ENCODE data around the gene SENP8.
A peak's percentile ranks its signal among the peaks of the same experiment; 100 is the strongest.

Gene SENP8

GRCh38 chr15:72113347-72114031 lies 4.7 kb upstream of the SENP8 start:
- DNase-seq = no peak

- peak in 1 of 2 experiments; percentile 63 for DNase-seq
Measured at GRCh38 chr15:72116731-72117485, 1.3 kb upstream of the SENP8 start.

DNA sequence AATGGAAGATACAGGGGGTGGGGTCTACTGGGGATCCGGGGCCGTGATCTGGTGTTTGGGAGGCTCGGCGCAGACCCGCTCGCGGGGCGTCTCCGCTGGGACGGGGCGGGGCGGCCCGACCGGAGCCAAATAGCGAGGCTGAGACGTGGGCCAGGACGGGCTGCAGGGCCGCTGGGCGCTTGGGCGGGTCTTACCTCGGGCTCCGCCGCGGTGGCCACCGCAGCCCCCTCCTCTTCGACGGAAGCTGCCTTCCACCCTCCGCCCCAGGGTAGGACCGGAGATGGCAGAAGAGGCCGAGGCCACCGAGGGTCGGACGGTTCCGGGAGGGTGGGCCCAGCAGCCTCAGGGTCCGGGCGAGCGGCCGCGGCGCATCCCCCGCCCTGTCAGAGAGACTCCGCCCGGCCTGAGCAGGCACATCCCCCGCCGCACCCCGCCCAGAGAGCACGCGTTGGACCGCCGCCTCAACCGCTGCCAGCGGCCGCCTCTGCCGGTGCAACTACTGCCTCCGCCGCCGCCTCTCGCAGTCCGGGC lies 652 bp upstream of the SENP8 start:
- peak; percentile 71 to 90 for DNase-seq

- no peak for DNase-seq
Measured at GRCh38 chr15:72124218-72124617, 6.0 kb downstream of the SENP8 start.

DNA sequence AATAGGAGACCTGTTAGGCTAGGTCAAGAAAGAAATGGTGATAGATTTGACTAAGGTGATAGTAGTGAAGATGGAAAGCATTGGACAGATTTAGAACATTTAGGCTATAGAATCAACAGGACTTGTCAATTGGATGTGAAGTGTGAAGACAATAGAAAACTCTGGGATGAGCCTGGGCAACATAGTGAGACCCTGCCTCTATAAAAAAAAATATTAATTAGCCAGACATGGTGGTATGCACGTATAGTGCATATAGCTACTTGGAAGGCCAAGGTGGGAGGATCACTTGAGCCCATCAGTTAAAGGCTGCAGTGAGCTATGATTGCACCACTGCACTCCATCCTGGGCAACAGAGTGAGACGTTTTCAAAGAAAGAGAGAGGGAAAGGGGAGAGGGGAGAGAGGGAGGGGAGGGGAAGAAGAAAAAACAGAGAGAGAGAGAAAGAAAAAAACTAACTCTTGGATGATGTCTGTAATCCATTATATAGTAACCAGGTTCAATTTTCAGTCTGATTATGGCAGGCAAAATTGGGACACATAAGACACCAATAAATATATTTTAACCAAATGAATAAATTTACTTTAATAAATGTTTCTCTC lies 9.6 kb downstream of the SENP8 start:
- no peak for DNase-seq

DNA sequence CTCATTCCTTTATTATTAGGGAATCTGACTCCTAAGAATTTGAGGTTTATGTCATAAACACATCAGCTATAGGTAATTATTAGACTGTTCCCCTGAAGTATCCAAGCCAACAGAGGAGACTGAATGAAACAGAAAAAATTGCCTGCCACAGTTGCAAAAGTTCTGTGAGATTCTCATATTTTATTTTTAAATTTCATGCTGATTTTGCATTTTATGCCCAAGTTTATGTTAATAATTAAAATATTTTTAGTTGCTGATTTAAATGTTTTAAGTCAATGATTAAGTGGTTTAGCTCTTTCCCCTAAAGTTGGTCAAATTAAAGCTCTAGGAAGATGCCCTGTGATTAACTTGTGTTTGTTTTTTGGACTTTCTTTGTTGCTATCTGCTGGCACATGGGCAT lies 10.2 kb downstream of the SENP8 start:
- no peak for DNase-seq

DNA sequence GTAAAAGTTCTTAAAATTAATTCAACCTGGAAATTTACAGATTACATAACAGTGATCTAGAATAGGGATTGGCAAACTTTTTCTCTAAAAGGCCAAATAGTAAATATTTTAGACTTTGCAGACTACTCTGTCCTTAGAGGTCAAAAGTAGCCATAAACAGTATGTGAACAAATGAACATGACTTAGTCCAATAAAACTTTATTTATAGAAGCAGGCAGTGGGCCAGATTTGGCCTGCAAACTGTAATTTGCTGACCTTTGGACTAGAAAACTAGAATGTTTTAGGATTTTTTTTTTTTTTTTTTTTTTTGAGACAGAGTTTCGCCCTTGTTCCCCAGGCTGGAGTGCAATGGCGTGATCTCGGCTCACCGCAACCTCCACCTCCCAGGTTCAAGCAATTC lies 12.1 kb downstream of the SENP8 start:
- DNase-seq = no peak

- no peak for DNase-seq
Measured at GRCh38 chr15:72131922-72132321, 13.7 kb downstream of the SENP8 start.

GRCh38 chr15:72133211-72133610 lies 15.0 kb downstream of the SENP8 start:
- DNase-seq = no peak

DNA sequence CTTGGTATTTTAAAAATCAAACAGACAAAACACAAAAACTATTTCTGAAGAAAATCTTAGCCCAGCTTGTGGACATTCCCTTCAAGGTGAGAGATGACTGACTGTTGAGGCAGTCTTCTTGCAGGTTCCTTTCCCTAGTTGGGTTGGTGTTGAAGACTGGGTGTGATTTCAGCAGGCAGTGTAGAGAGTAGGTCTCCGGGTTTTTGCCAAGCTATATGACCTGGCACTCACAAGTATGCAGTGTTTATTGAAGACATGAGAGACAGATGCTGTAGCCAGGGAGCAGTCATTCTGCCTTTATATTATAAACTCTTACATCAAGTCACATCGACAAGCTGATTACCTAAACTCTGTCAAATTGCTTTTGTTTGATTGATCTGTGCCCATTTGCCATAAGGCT lies 17.5 kb downstream of the SENP8 start:
- DNase-seq = no peak

GRCh38 chr15:72136170-72137051 lies 18.2 kb downstream of the SENP8 start:
- no peak for DNase-seq

- DNase-seq = no peak
Measured at GRCh38 chr15:72139667-72140066, 21.5 kb downstream of the SENP8 start.

DNA sequence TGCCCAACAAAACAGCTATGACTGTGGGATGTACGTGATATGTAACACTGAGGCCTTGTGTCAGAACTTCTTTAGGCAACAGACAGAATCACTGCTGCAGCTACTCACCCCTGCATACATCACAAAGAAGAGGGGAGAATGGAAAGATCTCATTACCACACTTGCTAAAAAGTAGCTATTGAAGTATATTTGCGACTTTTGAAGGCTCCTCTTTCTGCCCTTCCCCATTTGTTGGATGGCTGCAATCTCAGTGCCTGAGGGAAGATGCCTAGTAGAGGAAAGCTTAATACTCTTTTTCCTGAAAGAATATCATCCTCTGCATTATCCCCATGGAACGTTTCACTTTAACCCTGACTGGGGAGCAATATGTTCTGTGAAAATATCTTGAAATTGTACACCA lies 21.9 kb downstream of the SENP8 start:
- no peak for DNase-seq

DNA sequence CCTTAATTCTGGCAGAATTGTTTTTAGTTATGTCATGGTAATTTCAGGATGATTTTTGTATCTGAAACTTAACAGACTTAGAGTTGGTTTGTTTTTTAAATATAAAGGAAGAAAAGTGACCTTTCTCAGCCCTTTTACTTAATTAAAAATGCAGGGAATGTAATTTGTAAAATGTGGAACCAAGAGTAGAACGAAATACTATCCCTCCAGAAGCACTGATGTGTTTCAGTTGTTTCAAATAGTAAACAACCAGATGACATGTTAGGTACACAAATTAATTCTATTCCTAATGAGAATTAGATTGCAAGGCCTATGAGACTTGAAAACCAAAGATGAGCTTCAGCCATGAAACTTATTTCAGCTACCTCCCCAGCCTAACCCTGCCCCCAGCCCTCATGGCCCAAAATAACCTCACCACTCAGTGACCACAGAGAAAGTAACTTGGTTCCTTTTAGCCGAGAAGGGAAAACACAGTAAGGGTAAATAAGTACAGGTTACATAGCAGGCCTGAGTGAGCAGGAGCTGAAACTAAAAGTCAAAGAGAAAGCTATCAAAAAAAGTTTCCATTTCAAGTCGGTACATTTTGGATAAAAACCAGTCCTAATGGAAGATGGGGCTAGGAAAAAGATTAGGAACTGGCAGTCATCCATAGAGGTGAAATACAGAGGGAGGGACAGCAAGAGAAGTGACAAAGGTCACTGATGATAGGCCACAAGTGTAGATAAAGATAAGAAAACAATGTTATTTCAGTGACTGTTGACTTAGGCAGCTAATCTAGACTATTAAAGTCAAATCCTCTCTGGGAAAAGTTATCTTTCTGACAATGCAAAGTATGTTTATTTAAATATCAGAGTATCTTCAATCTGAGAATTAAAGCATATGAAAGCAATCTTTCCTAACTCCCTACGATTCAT lies 23.2 kb downstream of the SENP8 start:
- DNase-seq = no peak

DNA sequence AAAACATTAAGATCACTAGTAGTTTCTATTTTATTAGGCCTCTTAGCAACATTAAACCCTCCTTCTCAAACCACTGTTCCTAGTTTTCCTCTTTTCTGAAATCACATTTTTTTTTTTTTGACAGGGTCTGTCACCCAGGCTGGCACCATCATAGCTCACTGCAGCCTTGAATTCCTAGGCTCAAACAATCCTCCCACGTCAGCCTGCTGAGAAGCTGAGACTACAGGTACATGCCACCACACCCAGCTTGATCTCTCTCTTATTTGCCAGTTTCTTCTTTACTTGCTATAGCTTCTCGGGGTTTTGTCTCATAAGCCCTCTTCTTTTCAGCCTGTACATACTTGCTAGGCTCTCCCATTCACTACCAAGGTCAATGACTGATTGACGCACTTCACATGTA lies 28.0 kb downstream of the SENP8 start:
- DNase-seq = no peak

DNA sequence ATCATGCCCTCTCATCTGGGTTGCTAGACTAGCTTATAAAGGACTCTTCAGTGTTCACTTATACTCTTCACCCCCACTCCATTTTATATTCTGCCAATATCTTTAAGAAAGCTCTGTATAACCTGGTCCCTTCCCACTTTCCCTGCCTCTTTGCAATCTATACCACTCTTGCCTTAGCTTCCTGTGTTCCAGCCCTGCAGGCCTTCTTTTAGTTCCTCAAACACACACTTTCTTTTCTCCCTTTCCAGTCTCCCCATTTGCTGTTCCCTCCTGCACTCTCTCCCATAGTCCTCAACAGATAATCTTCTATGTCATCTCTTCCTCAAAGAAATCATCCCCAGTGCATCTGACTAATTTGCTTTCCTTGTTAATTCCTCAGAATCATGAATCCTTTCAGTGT lies 28.7 kb downstream of the SENP8 start:
- no peak for DNase-seq

- no peak for DNase-seq
Measured at GRCh38 chr15:72147418-72147817, 29.2 kb downstream of the SENP8 start.

GRCh38 chr15:72153269-72154000 lies 35.2 kb downstream of the SENP8 start:
- DNase-seq = no peak

- no peak for DNase-seq
Measured at GRCh38 chr15:72154316-72154715, 36.1 kb downstream of the SENP8 start.

- DNase-seq = no peak
Measured at GRCh38 chr15:72155003-72155621, 36.9 kb downstream of the SENP8 start.
